ENCODE data around the gene RIBC2.

The RIBC2 gene

GRCh38 chr22:45458532-45458931 is 45.0 kb downstream of the RIBC2 start:
- Histone ChIP-seq H3K9me2 (replicated peaks; ENCODE audit: low read depth, low read length) (no peaks in the 10 kb centered on the region), H4K20me1 (ENCODE audit: insufficient read depth, low read length, poor library complexity, severe bottlenecking) (no peaks in the 10 kb centered on the region), H2AFZ (ENCODE audit: low read length) (no peak overlapping the region), H3K79me2 (ENCODE audit: insufficient read depth, low read length) (no peaks in the 10 kb centered on the region), H3K4me2 (ENCODE audit: low read depth, low read length, poor library complexity, severe bottlenecking) (no peak overlapping the region), H3K36me3 (ENCODE audit: insufficient read depth, low read length) (no peaks in the 10 kb centered on the region), H3K9ac (ENCODE audit: low read depth, low read length, poor library complexity, severe bottlenecking) (no peak overlapping the region), H3K4me1 (ENCODE audit: insufficient read depth, low read length, poor library complexity, severe bottlenecking) (no peaks in the 10 kb centered on the region), H3K27me3 (ENCODE audit: insufficient read depth, low read length, poor library complexity, severe bottlenecking) (no peaks in the 10 kb centered on the region), H3K9me3 (ENCODE audit: insufficient read depth, low read depth, low read length) (no peaks in the 10 kb centered on the region), H3F3A (ENCODE audit: low read depth) (no peaks in the 10 kb centered on the region), H3K4me3 (ENCODE audit: low read length, poor library complexity, severe bottlenecking) (no peak overlapping the region)
- no peak for TF ChIP-seq EZH2phosphoT487 (IDR thresholded peaks at IDR 0.05; ENCODE audit: borderline replicate concordance)

- no peak overlapping the region for H3K4me2 ChIP-seq (ENCODE audit: low read depth, low read length, poor library complexity, severe bottlenecking)
- H3K4me3 ChIP-seq (ENCODE audit: low read length, poor library complexity, severe bottlenecking), result no peak overlapping the region
- H3K9me2 ChIP-seq (replicated peaks; ENCODE audit: low read depth, low read length), result no peaks in the 10 kb centered on the region
- TF ChIP-seq CTCF (conservative IDR thresholded peaks at IDR 0.05; ENCODE audit: low read length) (no peak), EZH2phosphoT487 (IDR thresholded peaks at IDR 0.05; ENCODE audit: borderline replicate concordance) (no peak)
- H3K36me3 ChIP-seq (ENCODE audit: insufficient read depth, low read length), result no peaks in the 10 kb centered on the region
- H3K9me3 ChIP-seq (ENCODE audit: insufficient read depth, low read depth, low read length), result no peaks in the 10 kb centered on the region
- no peaks in the 10 kb centered on the region for H3K79me2 ChIP-seq (ENCODE audit: insufficient read depth, low read length)
- H3K9ac ChIP-seq (ENCODE audit: low read depth, low read length, poor library complexity, severe bottlenecking), result no peak overlapping the region
- no peaks in the 10 kb centered on the region for H3K27me3 ChIP-seq (ENCODE audit: insufficient read depth, low read length, poor library complexity, severe bottlenecking)
- H4K20me1 ChIP-seq (ENCODE audit: insufficient read depth, low read length, poor library complexity, severe bottlenecking), result no peaks in the 10 kb centered on the region
- no peaks in the 10 kb centered on the region for H3K4me1 ChIP-seq (ENCODE audit: insufficient read depth, low read length, poor library complexity, severe bottlenecking)
- no peaks in the 10 kb centered on the region for H3F3A ChIP-seq (ENCODE audit: low read depth)
- H2AFZ ChIP-seq (ENCODE audit: low read length), result no peak overlapping the region
These were observed 45.7 kb downstream of the RIBC2 start for GRCh38 chr22:45459235-45459634.

- no peaks in the 10 kb centered on the region for H3K9me3 ChIP-seq (ENCODE audit: insufficient read depth, low read depth, low read length)
- H3K9ac ChIP-seq (ENCODE audit: low read depth, low read length, poor library complexity, severe bottlenecking), result no peak overlapping the region
- H3K36me3 ChIP-seq (ENCODE audit: insufficient read depth, low read length), result no peaks in the 10 kb centered on the region
- H2AFZ ChIP-seq (ENCODE audit: low read length), result no peak overlapping the region
- H3K4me1 ChIP-seq (ENCODE audit: insufficient read depth, low read length, poor library complexity, severe bottlenecking), result no peaks in the 10 kb centered on the region
- H3K4me2 ChIP-seq (ENCODE audit: low read depth, low read length, poor library complexity, severe bottlenecking), result no peak overlapping the region
- H3K27me3 ChIP-seq (ENCODE audit: insufficient read depth, low read length, poor library complexity, severe bottlenecking), result no peaks in the 10 kb centered on the region
- no peaks in the 10 kb centered on the region for H3K79me2 ChIP-seq (ENCODE audit: insufficient read depth, low read length)
- H3K9me2 ChIP-seq (replicated peaks; ENCODE audit: low read depth, low read length), result no peaks in the 10 kb centered on the region
- no peaks in the 10 kb centered on the region for H4K20me1 ChIP-seq (ENCODE audit: insufficient read depth, low read length, poor library complexity, severe bottlenecking)
- no peaks in the 10 kb centered on the region for H3F3A ChIP-seq (ENCODE audit: low read depth)
- TF ChIP-seq CTCF (conservative IDR thresholded peaks at IDR 0.05; ENCODE audit: low read length), result no peak
- TF ChIP-seq EZH2phosphoT487 (IDR thresholded peaks at IDR 0.05; ENCODE audit: borderline replicate concordance), result no peak
- H3K4me3 ChIP-seq (ENCODE audit: low read length, poor library complexity, severe bottlenecking), result no peak overlapping the region
These were observed 47.0 kb downstream of the RIBC2 start for GRCh38 chr22:45460288-45461109.

Data from Loucy (cell line).